SU-DHL-6 (cell line): ENCODE results near the gene OSBPL2.

ENCODE experiments used
- EZH2phosphoT487 ChIP-seq: fragments of 200-600 bp; sonication (generic), shearing (Covaris generic); conservative IDR thresholded peaks from 2 replicates; pipeline ENCODE4 v1.6.1; 2018; ENCODE audit warnings: mild to moderate bottlenecking, antibody characterized with exemption, low read length, moderate library complexity, mixed read lengths
- TF ChIP-seq, protein P1 (sequence below): fragments of 200-600 bp; sonication (generic); IDR thresholded peaks from one replicate; pipeline ENCODE4 v1.5.1; 2017; ENCODE audit warnings: antibody characterized with exemption, mild to moderate bottlenecking, low read length, moderate library complexity; ENCODE audit not compliant: insufficient read depth, poor library complexity, severe bottlenecking

DNA sequence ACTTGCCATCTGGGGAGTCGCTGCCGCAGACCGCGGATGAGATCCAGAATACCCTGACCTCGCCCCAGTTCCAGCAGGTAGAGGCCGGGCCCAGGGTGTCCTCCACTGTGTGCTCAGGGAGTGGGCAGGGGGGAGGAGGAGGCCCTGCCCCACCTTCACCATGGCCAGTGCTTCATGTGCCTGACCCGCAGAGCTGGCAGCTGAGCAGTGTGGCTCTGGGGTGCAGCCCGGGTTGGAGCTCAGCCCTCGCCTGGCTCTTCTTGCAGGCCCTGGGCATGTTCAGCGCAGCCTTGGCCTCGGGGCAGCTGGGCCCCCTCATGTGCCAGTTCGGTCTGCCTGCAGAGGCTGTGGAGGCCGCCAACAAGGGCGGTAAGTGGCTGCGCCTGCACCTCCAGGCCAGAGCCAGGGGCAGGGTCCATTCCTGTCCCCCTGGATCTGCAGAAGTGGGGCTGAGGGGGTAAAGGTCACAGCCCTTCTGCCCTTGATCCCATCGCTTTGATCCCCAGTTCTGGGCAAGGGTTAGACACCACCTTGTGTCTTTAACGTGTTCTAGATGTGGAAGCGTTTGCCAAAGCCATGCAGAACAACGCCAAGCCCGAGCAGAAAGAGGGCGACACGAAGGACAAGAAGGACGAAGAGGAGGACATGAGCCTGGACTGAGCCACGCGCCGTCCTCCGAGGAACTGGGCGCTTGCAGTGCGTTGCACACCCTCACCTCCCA is 69.9 kb downstream of the OSBPL2 start:
- TF ChIP-seq, protein P1, sequence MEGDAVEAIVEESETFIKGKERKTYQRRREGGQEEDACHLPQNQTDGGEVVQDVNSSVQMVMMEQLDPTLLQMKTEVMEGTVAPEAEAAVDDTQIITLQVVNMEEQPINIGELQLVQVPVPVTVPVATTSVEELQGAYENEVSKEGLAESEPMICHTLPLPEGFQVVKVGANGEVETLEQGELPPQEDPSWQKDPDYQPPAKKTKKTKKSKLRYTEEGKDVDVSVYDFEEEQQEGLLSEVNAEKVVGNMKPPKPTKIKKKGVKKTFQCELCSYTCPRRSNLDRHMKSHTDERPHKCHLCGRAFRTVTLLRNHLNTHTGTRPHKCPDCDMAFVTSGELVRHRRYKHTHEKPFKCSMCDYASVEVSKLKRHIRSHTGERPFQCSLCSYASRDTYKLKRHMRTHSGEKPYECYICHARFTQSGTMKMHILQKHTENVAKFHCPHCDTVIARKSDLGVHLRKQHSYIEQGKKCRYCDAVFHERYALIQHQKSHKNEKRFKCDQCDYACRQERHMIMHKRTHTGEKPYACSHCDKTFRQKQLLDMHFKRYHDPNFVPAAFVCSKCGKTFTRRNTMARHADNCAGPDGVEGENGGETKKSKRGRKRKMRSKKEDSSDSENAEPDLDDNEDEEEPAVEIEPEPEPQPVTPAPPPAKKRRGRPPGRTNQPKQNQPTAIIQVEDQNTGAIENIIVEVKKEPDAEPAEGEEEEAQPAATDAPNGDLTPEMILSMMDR = no peak
- no peak for TF ChIP-seq EZH2phosphoT487
